Lower lobe of right lung (tissue), 2 donors: ENCODE data around the gene DOCK4. TPM values are rescaled to one million over a fixed set of nuclear protein-coding genes. Genes with fewer than 3 reads are reported as not detected.

Source experiments
- ATAC-seq, 2 donors: fragments of 200-7000 bp; cut with Tn5 transposase; one replicate each; pipeline ENCODE4 v1.9.1; 2020 to 2022; ENCODE audit warnings: mild to moderate bottlenecking in 2 of 2, moderate library complexity in 2 of 2
- DNase-seq: peaks from one replicate; pipeline ENCODE4 v3.0.0-alpha.2; 2020
- H3K27ac ChIP-seq: fragments of 200-600 bp; one replicate; pipeline ENCODE4 v1.8.0; 2022
- H3K27me3 ChIP-seq: fragments of 200-600 bp; one replicate; pipeline ENCODE4 v1.8.0; 2022; ENCODE audit warnings: low read depth
- H3K36me3 ChIP-seq: fragments of 200-600 bp; one replicate; pipeline ENCODE4 v1.8.0; 2022; ENCODE audit warnings: mild to moderate bottlenecking
- H3K4me1 ChIP-seq: fragments of 200-600 bp; one replicate; pipeline ENCODE4 v1.8.0; 2022
- H3K4me3 ChIP-seq: fragments of 200-600 bp; one replicate; pipeline ENCODE4 v1.8.0; 2022; ENCODE audit warnings: mild to moderate bottlenecking
- H3K9me3 ChIP-seq: fragments of 200-600 bp; one replicate; pipeline ENCODE4 v1.8.0; 2022
- intact Hi-C: fragments of 100-400 bp; cut with DNase I; formaldehyde crosslinking; loops from one replicate; pipeline ENCODE4 v1.11.0; 2022
- total RNA-seq: library from RNA; stranded (reverse); fragmentation: NEBNext Ultra II Directional; extraction: Animal tissue kit (Norgen Biotek cat#: 25700); gene quantifications from one replicate; pipeline ENCODE4 v1.2.1, GENCODE V29; 2021
- TF ChIP-seq, protein P1 (sequence below): fragments of 200-600 bp; IDR thresholded peaks from one replicate; pipeline ENCODE4 v1.8.0; 2022; ENCODE audit warnings: antibody characterized with exemption, mild to moderate bottlenecking
- donor health status: DM: no; HTN: yes; CAD: no; lungs with severe emphysema.

Gene DOCK4
- total RNA-seq, 1 donor from 2014 or later = 78.5 TPM

DNA sequence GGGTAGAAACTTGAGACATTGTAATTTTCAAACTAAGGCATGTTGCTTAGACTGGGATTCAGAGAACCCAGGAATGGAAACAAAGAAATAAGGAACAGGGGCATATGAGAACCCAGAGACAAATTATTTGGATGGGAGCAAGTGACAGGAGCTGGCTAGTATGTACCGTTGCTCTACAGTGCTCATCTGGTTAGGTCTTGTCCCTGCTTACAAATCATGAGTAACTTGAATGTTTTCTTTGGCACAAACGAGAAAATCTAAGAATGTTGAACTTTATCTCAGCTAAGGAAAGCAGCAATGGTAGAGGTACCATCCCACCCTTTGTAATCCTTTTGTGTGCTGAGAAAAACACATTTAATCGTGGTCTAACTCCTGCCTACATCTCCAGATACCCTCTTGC lies 527.9 kb downstream of the DOCK4 start:
- intact Hi-C loops = no loop called here
- TF ChIP-seq, protein P1, sequence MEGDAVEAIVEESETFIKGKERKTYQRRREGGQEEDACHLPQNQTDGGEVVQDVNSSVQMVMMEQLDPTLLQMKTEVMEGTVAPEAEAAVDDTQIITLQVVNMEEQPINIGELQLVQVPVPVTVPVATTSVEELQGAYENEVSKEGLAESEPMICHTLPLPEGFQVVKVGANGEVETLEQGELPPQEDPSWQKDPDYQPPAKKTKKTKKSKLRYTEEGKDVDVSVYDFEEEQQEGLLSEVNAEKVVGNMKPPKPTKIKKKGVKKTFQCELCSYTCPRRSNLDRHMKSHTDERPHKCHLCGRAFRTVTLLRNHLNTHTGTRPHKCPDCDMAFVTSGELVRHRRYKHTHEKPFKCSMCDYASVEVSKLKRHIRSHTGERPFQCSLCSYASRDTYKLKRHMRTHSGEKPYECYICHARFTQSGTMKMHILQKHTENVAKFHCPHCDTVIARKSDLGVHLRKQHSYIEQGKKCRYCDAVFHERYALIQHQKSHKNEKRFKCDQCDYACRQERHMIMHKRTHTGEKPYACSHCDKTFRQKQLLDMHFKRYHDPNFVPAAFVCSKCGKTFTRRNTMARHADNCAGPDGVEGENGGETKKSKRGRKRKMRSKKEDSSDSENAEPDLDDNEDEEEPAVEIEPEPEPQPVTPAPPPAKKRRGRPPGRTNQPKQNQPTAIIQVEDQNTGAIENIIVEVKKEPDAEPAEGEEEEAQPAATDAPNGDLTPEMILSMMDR = no peak
- Histone ChIP-seq H3K27ac (no peak overlapping the region), H3K9me3 (no peaks in the 10 kb centered on the region), H3K27me3 (no peaks in the 10 kb centered on the region), H3K36me3 (no peaks in the 10 kb centered on the region), H3K4me3 (no peak overlapping the region), H3K4me1 (no peaks in the 10 kb centered on the region)
- no peak for DNase-seq
- ATAC-seq = no peak

DNA sequence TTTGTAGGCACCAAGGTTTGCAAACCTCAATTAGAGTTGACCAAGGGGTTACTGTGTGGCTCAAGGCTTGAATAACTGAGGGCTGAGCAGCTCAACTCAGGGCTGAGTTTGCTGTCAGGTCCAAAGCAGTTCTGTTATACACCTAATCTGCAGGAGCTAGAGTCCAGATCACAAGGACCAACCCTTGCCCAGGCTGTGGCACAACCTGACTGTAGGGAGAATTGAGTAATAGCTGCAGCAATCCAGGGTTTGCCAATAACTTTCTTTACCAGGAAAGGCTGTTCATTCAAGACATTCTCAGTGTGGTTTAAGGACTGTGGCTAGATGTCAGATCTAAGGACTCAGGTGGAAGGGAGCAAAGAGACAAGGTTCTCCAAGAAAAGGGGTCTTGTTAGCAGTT lies 528.4 kb downstream of the DOCK4 start:
- Histone ChIP-seq H3K4me1 (no peaks in the 10 kb centered on the region), H3K36me3 (no peaks in the 10 kb centered on the region), H3K27me3 (no peaks in the 10 kb centered on the region), H3K4me3 (no peak overlapping the region), H3K9me3 (no peaks in the 10 kb centered on the region), H3K27ac (no peak overlapping the region)
- no peak for ATAC-seq
- intact Hi-C loops = no loop called here
- TF ChIP-seq, protein P1 = no peak
- no peak for DNase-seq

DNA sequence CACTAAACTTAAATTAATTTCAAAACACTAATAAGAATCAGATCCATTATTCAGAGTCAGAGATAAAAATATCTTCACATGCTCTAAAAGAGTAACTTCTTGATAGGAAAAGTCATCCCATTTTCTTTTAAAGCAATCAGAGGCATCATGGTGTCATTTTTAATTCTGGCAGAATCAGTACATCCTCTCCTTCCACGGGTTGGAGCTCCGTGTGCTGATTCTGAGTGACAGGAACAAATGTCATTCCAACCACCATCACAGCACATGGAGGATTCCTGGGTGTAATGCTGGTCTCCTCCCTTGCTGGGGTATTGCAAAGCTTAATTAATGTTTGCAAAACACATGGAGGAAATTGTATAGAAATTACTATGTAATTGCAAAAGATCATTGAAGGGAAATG lies 529.4 kb downstream of the DOCK4 start:
- H3K9me3 ChIP-seq = no peaks in the 10 kb centered on the region
- no peak for ATAC-seq
- H3K27me3 ChIP-seq = no peaks in the 10 kb centered on the region
- intact Hi-C loops = no loop called here
- TF ChIP-seq, protein P1 = no peak
- DNase-seq = no peak
- no peaks in the 10 kb centered on the region for H3K4me1 ChIP-seq
- no peaks in the 10 kb centered on the region for H3K36me3 ChIP-seq
- no peak overlapping the region for H3K27ac ChIP-seq
- no peak overlapping the region for H3K4me3 ChIP-seq

Other genes starting within 250 kb of the DOCK4 start
- gene ZNF277, start 296 bp upstream of the DOCK4 start, total RNA-seq = 33.3 TPM
- 46.9 TPM for gene IFRD1, start 244.1 kb upstream of the DOCK4 start, total RNA-seq